A673 (cell line): ENCODE measurements around the gene HLA-DMA. TPM values are rescaled to one million over a fixed set of nuclear protein-coding genes. Genes with fewer than 3 reads are reported as not detected.

Experiments
- BruUV-seq: library from RNA; stranded (reverse); fragments of 400-500 nt; replicated peaks from 2 replicates; lab custom pipeline; 2021; lab: Mats Ljungman, UMichigan
- CTCF ChIA-PET: fragments of 300-600 bp; sonication (Branson Sonifier 250); formaldehyde crosslinking; loops from one replicate; lab custom pipeline; 2022; ENCODE audit warnings: antibody characterized with exemption; lab: Charles Lee
- POLR2A ChIA-PET: fragments of 300-600 bp; sonication (Branson Sonifier 250); formaldehyde crosslinking; loops from one replicate; lab custom pipeline; 2022; ENCODE audit warnings: antibody characterized with exemption; ENCODE audit not compliant: low non-redundant PET; lab: Charles Lee
- DNase-seq: peaks from one replicate; pipeline ENCODE4 v3.0.0-alpha.2; 2015; ENCODE audit warnings: low spot score
- H3K27ac ChIP-seq: fragments of 200-600 bp; sonication (generic); 2 replicates; pipeline ENCODE4 v1.5.1; 2016; ENCODE audit warnings: mixed run types, low read depth, mild to moderate bottlenecking, mixed read lengths, antibody characterized with exemption, low read length; ENCODE audit not compliant: poor library complexity, severe bottlenecking
- H3K27me3 ChIP-seq: fragments of 200-600 bp; sonication (generic); replicated peaks from 2 replicates; pipeline ENCODE4 v1.6.1; 2017; ENCODE audit warnings: mixed run types, low read depth, mild to moderate bottlenecking, mixed read lengths, antibody characterized with exemption, low read length; ENCODE audit not compliant: insufficient read depth, poor library complexity
- H3K36me3 ChIP-seq: fragments of 200-600 bp; sonication (generic); 2 replicates; pipeline ENCODE4 v1.6.1; 2016; ENCODE audit warnings: mixed run types, mild to moderate bottlenecking, mixed read lengths, antibody characterized with exemption, low read length; ENCODE audit not compliant: insufficient read depth, poor library complexity, severe bottlenecking
- H3K4me1 ChIP-seq: fragments of 200-600 bp; sonication (generic); 2 replicates; pipeline ENCODE4 v1.6.1; 2017; ENCODE audit warnings: mixed run types, mild to moderate bottlenecking, mixed read lengths, antibody characterized with exemption, low read length; ENCODE audit not compliant: insufficient read depth, poor library complexity, severe bottlenecking
- H3K4me3 ChIP-seq: fragments of 200-600 bp; sonication (generic); 2 replicates; pipeline ENCODE4 v1.5.1; 2016; ENCODE audit warnings: low read depth, mixed run types, mild to moderate bottlenecking, mixed read lengths, low read length; ENCODE audit not compliant: poor library complexity, severe bottlenecking
- H3K9me3 ChIP-seq: fragments of 200-600 bp; sonication (generic); 2 replicates; pipeline ENCODE4 v1.6.1; 2016; ENCODE audit warnings: mixed run types, low read depth, mild to moderate bottlenecking, mixed read lengths, antibody characterized with exemption, low read length; ENCODE audit not compliant: poor library complexity, severe bottlenecking
- EZH2 ChIP-seq: fragments of 200-600 bp; sonication (generic); IDR thresholded peaks from 2 replicates; pipeline ENCODE4 v1.6.1; 2017; ENCODE audit warnings: borderline replicate concordance, low read depth, mild to moderate bottlenecking, mixed read lengths, antibody characterized with exemption, low read length; ENCODE audit not compliant: poor library complexity, severe bottlenecking
- intact Hi-C: fragments of 100-400 bp; cut with micrococcal nuclease; formaldehyde crosslinking; loops from one replicate; pipeline ENCODE4 v1.10.0; 2022; ENCODE audit not compliant: unreplicated experiment
- total RNA-seq: library from RNA; stranded (reverse); gene quantifications from 2 replicates; pipeline ENCODE4 v1.2.3, GENCODE V29; 2021
- TF ChIP-seq, protein P1 (sequence below): fragments of 300-800, 200-600 bp; sonication (generic); conservative IDR thresholded peaks from 2 replicates; pipeline ENCODE4 v1.5.1; 2017; ENCODE audit warnings: low read depth, mild to moderate bottlenecking, antibody characterized with exemption, low read length, moderate library complexity, mixed read lengths

The HLA-DMA gene
- total RNA-seq, 1 experiment from 2014 or later, result 1.4 TPM

DNA sequence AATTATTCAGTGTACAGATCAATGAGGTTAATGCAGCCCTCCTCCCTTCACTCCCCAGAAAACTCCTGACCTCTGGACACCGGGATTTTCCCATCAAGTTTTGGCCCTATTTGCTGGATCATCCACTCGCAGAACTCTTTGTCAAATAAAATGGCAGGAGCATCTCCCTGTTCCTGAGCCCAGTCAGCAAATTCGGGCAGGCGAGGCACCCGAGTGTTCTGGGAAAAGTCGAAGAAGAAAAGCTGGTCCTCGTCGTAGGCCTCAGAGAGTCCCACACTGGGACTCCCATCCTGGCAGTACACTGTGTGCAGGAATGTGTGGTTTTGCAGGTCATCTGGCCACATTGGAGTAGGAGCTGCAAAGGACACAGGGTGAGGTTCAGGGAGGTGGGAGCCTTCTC lies 2.4 kb downstream of the HLA-DMA start:
- TF ChIP-seq EZH2, result no peak
- TF ChIP-seq, protein P1, sequence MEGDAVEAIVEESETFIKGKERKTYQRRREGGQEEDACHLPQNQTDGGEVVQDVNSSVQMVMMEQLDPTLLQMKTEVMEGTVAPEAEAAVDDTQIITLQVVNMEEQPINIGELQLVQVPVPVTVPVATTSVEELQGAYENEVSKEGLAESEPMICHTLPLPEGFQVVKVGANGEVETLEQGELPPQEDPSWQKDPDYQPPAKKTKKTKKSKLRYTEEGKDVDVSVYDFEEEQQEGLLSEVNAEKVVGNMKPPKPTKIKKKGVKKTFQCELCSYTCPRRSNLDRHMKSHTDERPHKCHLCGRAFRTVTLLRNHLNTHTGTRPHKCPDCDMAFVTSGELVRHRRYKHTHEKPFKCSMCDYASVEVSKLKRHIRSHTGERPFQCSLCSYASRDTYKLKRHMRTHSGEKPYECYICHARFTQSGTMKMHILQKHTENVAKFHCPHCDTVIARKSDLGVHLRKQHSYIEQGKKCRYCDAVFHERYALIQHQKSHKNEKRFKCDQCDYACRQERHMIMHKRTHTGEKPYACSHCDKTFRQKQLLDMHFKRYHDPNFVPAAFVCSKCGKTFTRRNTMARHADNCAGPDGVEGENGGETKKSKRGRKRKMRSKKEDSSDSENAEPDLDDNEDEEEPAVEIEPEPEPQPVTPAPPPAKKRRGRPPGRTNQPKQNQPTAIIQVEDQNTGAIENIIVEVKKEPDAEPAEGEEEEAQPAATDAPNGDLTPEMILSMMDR, result no peak
- no peaks in the 10 kb centered on the region for H3K27me3 ChIP-seq
- POLR2A ChIA-PET, result no interaction called here
- H3K36me3 ChIP-seq, result no peaks in the 10 kb centered on the region
- H3K27ac ChIP-seq, result no peak overlapping the region
- DNase-seq, result no peak
- H3K4me1 ChIP-seq, result no peaks in the 10 kb centered on the region
- BruUV-seq, result no TSS peak
- CTCF ChIA-PET, result interaction anchor here (0.6 kb wide), 1 partner anchor 17 kb away, joined by 3 read pairs; no protein-coding TSS in a partner anchor
- H3K4me3 ChIP-seq, result no peak overlapping the region
- no peaks in the 10 kb centered on the region for H3K9me3 ChIP-seq
- intact Hi-C loops, result no loop called here

DNA sequence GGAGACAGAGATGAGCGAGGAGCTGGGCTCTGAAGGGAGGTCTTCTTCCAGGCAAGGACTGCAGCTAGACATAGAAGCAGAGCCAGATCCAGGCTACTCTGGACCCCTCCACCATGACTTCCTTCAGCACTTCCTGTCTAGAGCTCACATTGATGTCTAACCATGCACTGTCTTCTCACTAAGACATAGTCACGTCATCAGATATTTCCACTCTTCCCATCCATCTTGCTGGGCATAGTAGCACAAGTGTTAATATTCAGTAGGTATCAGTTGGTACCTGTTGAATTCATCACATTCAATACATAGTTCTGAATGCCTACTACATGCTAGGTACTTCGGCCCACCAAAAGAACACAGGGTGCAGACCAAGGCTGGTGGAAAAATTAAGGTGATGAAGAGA lies 2.9 kb downstream of the HLA-DMA start:
- Histone ChIP-seq H3K36me3 (no peaks in the 10 kb centered on the region), H3K4me1 (no peaks in the 10 kb centered on the region), H3K27ac (no peak overlapping the region), H3K4me3 (no peak overlapping the region), H3K27me3 (no peaks in the 10 kb centered on the region), H3K9me3 (no peaks in the 10 kb centered on the region)
- CTCF ChIA-PET, result interaction anchor here (0.6 kb wide), 1 partner anchor 17 kb away, joined by 3 read pairs; no protein-coding TSS in a partner anchor
- intact Hi-C loops, result no loop called here
- no TSS peak for BruUV-seq
- no peak for DNase-seq
- no peak for TF ChIP-seq EZH2
- TF ChIP-seq, protein P1, result no peak
- POLR2A ChIA-PET, result no interaction called here

DNA sequence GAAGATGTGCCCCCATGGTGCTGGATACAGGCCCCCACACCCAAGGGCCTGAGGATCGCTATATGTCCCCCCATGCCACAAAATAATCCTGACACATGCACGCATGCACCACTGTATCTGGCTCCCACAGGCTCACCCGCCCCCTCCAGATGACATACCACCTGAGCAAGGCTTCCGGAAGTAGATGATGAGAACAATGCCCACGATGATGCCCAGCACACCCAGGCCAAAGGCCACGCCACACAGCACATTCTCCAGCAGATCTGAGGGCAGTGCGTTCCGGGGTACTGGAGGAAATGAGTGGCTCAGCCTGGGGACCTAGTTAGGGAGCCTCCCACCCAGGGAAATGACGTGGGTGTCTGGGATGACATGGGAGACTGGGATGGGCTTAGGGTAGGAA lies 3.8 kb downstream of the HLA-DMA start:
- Histone ChIP-seq H3K9me3 (no peaks in the 10 kb centered on the region), H3K27me3 (no peaks in the 10 kb centered on the region), H3K4me3 (no peak overlapping the region), H3K36me3 (no peaks in the 10 kb centered on the region), H3K27ac (no peak overlapping the region), H3K4me1 (no peaks in the 10 kb centered on the region)
- DNase-seq, result no peak
- CTCF ChIA-PET, result no interaction called here
- TF ChIP-seq, protein P1, result no peak
- TF ChIP-seq EZH2, result no peak
- intact Hi-C loops, result no loop called here
- BruUV-seq, result no TSS peak
- POLR2A ChIA-PET, result no interaction called here
